Tibial nerve (tissue), 4 donors: Measurements from ENCODE around the gene KLHL22. TPM values are rescaled to one million over a fixed set of nuclear protein-coding genes. Genes with fewer than 3 reads are reported as not detected.

Experiments
- DNase-seq, 2 donors: peaks; one replicate each; pipeline ENCODE4 v3.0.0-alpha.2; 2019; ENCODE audit warnings: low spot score in 2 of 2
- H3K27ac ChIP-seq, 4 donors: fragments of 200-600 bp; sonication (generic) in 3 of 4; one replicate each; pipeline ENCODE4 v1.5.1; 2017 to 2019; ENCODE audit warnings: mild to moderate bottlenecking in 1 of 4
- H3K27me3 ChIP-seq, 2 donors: fragments of 200-600 bp; sonication (generic) in 1 of 2; one replicate each; pipeline versions ENCODE4 v1.5.1 to v1.6.0; 2017 to 2019
- H3K36me3 ChIP-seq, 3 donors: fragments of 200-600 bp; sonication (generic); one replicate each; pipeline ENCODE4 v1.5.1; 2018 to 2019
- H3K4me1 ChIP-seq, 4 donors: fragments of 200-600 bp; sonication (generic) in 3 of 4; one replicate each; pipeline ENCODE4 v1.5.1; 2017 to 2019
- H3K4me3 ChIP-seq, 4 donors: fragments of 200-600 bp; sonication (generic) in 3 of 4; one replicate each; pipeline ENCODE4 v1.5.1; 2017 to 2019; ENCODE audit warnings: mild to moderate bottlenecking in 1 of 4, moderate library complexity in 1 of 4
- H3K9me3 ChIP-seq, 4 donors: fragments of 200-600 bp; sonication (generic) in 3 of 4; one replicate each; pipeline ENCODE4 v1.5.1; 2017 to 2019
- EP300 ChIP-seq, 2 donors: sonication (generic); formaldehyde crosslinking; IDR thresholded peaks; one replicate each; pipeline ENCODE4 v1.6.1; 2017; ENCODE audit warnings: antibody characterized with exemption in 2 of 2, mild to moderate bottlenecking in 1 of 2
- POLR2A ChIP-seq, 2 donors: fragments of 450-650 bp; IDR thresholded peaks; one replicate each; pipeline ENCODE4 v1.6.1; 2017; ENCODE audit warnings: antibody characterized with exemption in 2 of 2, mild to moderate bottlenecking in 2 of 2, moderate library complexity in 2 of 2
- WGBS, 2 donors: methylation state at CpG; one replicate each; pipeline ENCODE4 v1.1.5; 2018; 5-methylcytosine and 5-hydroxymethylcytosine counted together
- total RNA-seq, 4 donors: library from RNA; depleted of rRNA; stranded (reverse); fragments of >200 nt; gene quantifications; one replicate each; pipeline ENCODE4 v1.1.0, GENCODE V29; 2016
- TF ChIP-seq, protein P1 (sequence below), 5 experiments: fragments of 200-600 bp in 3 of 5; fragments of 450-650 bp in 2 of 5; sonication (generic) in 3 of 5; IDR thresholded peaks; one replicate each; pipeline ENCODE4 v1.5.1; 2016 to 2019; ENCODE audit warnings: antibody characterized with exemption in 5 of 5, mild to moderate bottlenecking in 3 of 5, moderate library complexity in 2 of 5

The KLHL22 gene
- total RNA-seq, 4 donors from 2014 or later = 31.6 to 50.4 (median 41.4) TPM

DNA sequence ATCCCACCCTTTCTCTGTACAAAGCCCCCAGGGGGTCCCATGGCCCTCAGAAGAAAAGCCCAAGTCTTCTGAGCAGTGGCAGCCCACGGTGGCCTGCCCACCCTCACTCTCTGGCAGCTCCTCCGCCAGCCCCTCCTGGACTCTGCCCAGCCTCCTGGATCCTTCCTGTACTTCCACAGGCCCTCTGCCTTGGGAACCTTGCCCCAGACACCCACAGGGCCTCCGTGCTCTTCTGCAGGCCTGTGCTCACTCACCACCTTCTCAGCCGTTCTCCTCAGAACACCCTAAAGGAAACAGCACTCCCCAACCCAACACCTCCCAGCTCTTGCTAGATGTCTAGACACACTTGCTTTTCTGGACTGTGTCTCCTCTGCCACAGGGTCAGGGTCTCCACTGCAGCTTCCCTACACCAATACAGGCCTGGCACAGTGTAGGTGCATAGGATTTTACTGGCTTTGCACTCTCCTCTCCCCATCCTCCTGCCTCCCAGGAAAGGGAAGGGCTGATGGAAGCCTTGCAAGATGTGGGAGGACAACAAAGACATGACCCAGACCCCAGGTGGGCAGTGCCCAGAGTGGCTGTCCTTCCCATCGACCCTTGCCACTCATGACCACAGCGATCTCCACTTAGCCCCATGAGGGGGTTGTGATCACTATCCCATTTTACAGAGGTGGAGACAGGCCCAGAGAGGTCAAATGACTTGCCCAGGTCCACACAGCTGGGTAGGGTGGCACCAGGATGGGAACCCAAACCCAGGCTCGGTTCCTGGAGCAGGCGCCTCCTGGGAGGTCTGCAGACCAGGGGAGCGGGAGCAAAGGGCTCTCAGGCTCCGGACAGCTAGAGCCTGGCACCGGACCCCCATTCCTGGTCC, 59.9 kb downstream of the KLHL22 start:
- no peak for DNase-seq
- TF ChIP-seq POLR2A (IDR thresholded peaks at IDR 0.05) (no peak), EP300 (IDR thresholded peaks at IDR 0.05) (no peak)
- TF ChIP-seq, protein P1, sequence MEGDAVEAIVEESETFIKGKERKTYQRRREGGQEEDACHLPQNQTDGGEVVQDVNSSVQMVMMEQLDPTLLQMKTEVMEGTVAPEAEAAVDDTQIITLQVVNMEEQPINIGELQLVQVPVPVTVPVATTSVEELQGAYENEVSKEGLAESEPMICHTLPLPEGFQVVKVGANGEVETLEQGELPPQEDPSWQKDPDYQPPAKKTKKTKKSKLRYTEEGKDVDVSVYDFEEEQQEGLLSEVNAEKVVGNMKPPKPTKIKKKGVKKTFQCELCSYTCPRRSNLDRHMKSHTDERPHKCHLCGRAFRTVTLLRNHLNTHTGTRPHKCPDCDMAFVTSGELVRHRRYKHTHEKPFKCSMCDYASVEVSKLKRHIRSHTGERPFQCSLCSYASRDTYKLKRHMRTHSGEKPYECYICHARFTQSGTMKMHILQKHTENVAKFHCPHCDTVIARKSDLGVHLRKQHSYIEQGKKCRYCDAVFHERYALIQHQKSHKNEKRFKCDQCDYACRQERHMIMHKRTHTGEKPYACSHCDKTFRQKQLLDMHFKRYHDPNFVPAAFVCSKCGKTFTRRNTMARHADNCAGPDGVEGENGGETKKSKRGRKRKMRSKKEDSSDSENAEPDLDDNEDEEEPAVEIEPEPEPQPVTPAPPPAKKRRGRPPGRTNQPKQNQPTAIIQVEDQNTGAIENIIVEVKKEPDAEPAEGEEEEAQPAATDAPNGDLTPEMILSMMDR (IDR thresholded peaks at IDR 0.05) = no peak
- H3K27ac ChIP-seq = peak overlapping the region in 3 of 4 donors; percentile 77 to 94 (median 88)
- peaks cover 0 to 86% (median 23%) of the 10 kb centered on the region in 4 donors for H3K4me1 ChIP-seq
- H3K36me3 ChIP-seq = no peaks in the 10 kb centered on the region
- H3K9me3 ChIP-seq = no peaks in the 10 kb centered on the region
- no peaks in the 10 kb centered on the region for H3K27me3 ChIP-seq
- 42 to 45% methylated on average over 8 to 11 of the region's 11 CpGs for WGBS, 2 donors
- peak overlapping the region; percentile 48 to 87 (median 71) for H3K4me3 ChIP-seq

GRCh38 chr22:20434773-20435172, 60.8 kb downstream of the KLHL22 start:
- Histone ChIP-seq H3K27ac (peak overlapping the region in 1 of 4 donors; percentile 88), H3K36me3 (no peaks in the 10 kb centered on the region), H3K27me3 (no peaks in the 10 kb centered on the region), H3K9me3 (no peaks in the 10 kb centered on the region), H3K4me3 (no peak overlapping the region), H3K4me1 (peaks cover 0 to 90% (median 27%) of the 10 kb centered on the region in 4 donors)
- WGBS, 2 donors = 87 to 94% methylated on average over 3 of the region's 3 CpGs
- no peak for DNase-seq
- TF ChIP-seq EP300 (IDR thresholded peaks at IDR 0.05) = no peak

GRCh38 chr22:20434264-20434751, 61.3 kb downstream of the KLHL22 start:
- Histone ChIP-seq H3K4me3 (no peak overlapping the region), H3K27me3 (no peaks in the 10 kb centered on the region), H3K4me1 (peaks cover 0 to 90% (median 27%) of the 10 kb centered on the region in 4 donors), H3K27ac (no peak overlapping the region), H3K36me3 (peaks cover 0 to 3% (median 0%) of the 10 kb centered on the region in 3 donors), H3K9me3 (no peaks in the 10 kb centered on the region)
- no peak for DNase-seq
- TF ChIP-seq EP300 (IDR thresholded peaks at IDR 0.05) = no peak
- TF ChIP-seq POLR2A (IDR thresholded peaks at IDR 0.05) = no peak
- TF ChIP-seq, protein P1 (IDR thresholded peaks at IDR 0.05) = no peak
- 85 to 89% methylated on average over 12 of the region's 12 CpGs for WGBS, 2 donors

DNA sequence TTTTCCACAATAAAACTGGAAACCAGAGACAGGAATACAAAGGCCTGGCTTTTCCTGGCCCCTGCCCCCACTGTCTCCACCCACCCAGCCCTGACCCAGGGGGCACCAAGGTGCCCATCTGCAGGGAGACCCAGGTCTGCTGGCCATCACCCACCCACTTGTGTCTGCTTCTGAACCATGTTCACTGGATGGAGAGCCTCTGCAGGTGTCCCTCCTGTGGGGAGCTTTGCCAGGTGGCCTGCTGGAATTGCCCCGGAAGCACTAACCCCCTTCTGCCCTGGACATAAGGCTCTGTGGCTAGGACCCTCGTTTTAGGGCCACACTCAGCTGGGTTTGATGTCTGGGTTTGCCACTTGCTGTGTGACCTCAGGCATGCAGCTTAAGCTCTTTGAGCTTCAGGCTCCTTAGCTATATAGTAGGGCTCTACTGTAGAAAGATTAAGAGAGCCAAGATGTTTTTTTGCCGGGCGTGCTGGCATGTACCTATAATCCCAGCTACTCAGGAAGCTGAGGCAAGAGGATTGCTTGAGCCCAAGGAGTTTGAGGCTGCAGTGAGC, 61.8 kb downstream of the KLHL22 start:
- TF ChIP-seq POLR2A (IDR thresholded peaks at IDR 0.05) (no peak), EP300 (IDR thresholded peaks at IDR 0.05) (no peak)
- TF ChIP-seq, protein P1 (IDR thresholded peaks at IDR 0.05) = no peak
- H3K36me3 ChIP-seq = peaks cover 0 to 9% (median 0%) of the 10 kb centered on the region in 3 donors
- no peaks in the 10 kb centered on the region for H3K27me3 ChIP-seq
- 70 to 81% methylated on average over 4 of the region's 4 CpGs for WGBS, 2 donors
- no peak for DNase-seq
- peaks cover 0 to 90% (median 27%) of the 10 kb centered on the region in 4 donors for H3K4me1 ChIP-seq
- H3K27ac ChIP-seq = no peak overlapping the region
- no peak overlapping the region for H3K4me3 ChIP-seq
- no peaks in the 10 kb centered on the region for H3K9me3 ChIP-seq

- DNase-seq = no peak
- TF ChIP-seq, protein P1 (IDR thresholded peaks at IDR 0.05) = no peak
- TF ChIP-seq EP300 (IDR thresholded peaks at IDR 0.05) (no peak), POLR2A (IDR thresholded peaks at IDR 0.05) (no peak)
- Histone ChIP-seq H3K4me3 (no peak overlapping the region), H3K4me1 (peaks cover 0 to 86% (median 27%) of the 10 kb centered on the region in 4 donors), H3K36me3 (peaks cover 0 to 14% (median 0%) of the 10 kb centered on the region in 3 donors), H3K9me3 (no peaks in the 10 kb centered on the region), H3K27ac (no peak overlapping the region), H3K27me3 (no peaks in the 10 kb centered on the region)
- 82 to 90% methylated on average over 11 of the region's 11 CpGs for WGBS, 2 donors
Measured at GRCh38 chr22:20433191-20433590, 62.4 kb downstream of the KLHL22 start.
